Subcutaneous abdominal adipose tissue (tissue), 5 donors: Measurements from ENCODE around the gene MLF2.
"Not testable (repeated sequence)": the region's sequence is repeated elsewhere in the genome, so short reads cannot be mapped to it uniquely, and the experiment has no call there.

Source experiments
- H3K27ac ChIP-seq: one replicate; pipeline ENCODE4 v1.7.0; 2013; ENCODE audit warnings: low read depth, mild to moderate bottlenecking, inconsistent platforms, low read length, moderate library complexity
- H3K27me3 ChIP-seq, 5 donors: one replicate each; pipeline ENCODE4 v1.7.0; 2013; ENCODE audit warnings: low read length in 5 of 5, inconsistent platforms in 1 of 5; ENCODE audit not compliant: control insufficient read depth in 5 of 5, insufficient read depth in 4 of 5
- H3K36me3 ChIP-seq, 5 donors: one replicate each; pipeline ENCODE4 v1.7.0; 2013; ENCODE audit warnings: low read length in 5 of 5; ENCODE audit not compliant: control insufficient read depth in 5 of 5, insufficient read depth in 5 of 5
- H3K4me1 ChIP-seq, 5 donors: one replicate each; pipeline ENCODE4 v1.7.0; 2013; ENCODE audit warnings: low read length in 5 of 5, mild to moderate bottlenecking in 3 of 5, moderate library complexity in 1 of 5; ENCODE audit not compliant: control insufficient read depth in 5 of 5, insufficient read depth in 5 of 5
- H3K4me3 ChIP-seq, 5 donors: one replicate each; pipeline ENCODE4 v1.7.0; 2013; ENCODE audit warnings: low read length in 5 of 5, low read depth in 1 of 5
- H3K9ac ChIP-seq, 5 donors: one replicate each; pipeline ENCODE4 v1.7.0; 2013; ENCODE audit warnings: low read length in 5 of 5, mild to moderate bottlenecking in 4 of 5, moderate library complexity in 3 of 5
- H3K9me3 ChIP-seq, 5 donors: one replicate each; pipeline ENCODE4 v1.7.0; 2013; ENCODE audit warnings: low read length in 5 of 5; ENCODE audit not compliant: control insufficient read depth in 5 of 5
- donor health status: healthy.
- donor health status: healthy.
- donor health status: healthy.
- donor health status: healthy.
- donor health status: healthy.

Gene MLF2

DNA sequence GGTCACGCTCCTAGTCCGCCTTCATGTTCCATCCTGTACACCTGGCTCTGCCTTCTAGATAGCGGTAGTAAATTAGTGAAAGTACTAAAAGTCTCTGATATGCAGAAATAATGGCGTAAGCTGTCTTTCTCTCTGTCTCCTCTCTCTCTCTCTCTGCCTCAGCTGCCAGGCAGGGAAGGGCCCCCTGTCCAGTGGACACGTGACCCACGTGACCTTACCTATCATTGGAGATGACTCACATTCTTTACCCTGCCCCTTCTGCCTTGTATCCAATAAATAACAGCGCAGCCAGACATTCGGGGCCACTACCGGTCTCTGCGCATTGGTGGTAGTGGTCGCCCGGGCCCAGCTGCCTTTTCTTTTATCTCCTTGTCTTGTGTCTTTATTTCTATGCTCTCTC, 10.9 kb downstream of the MLF2 start:
- H3K4me3 ChIP-seq, H3K9ac ChIP-seq, H3K27ac ChIP-seq, H3K9me3 ChIP-seq, H3K27me3 ChIP-seq: not testable (repeated sequence)
- H3K36me3 ChIP-seq, result peaks cover 0 to 12% (median 8%) of the 10 kb centered on the region in 5 donors
- peaks cover 4 to 18% (median 12%) of the 10 kb centered on the region in 5 donors for H3K4me1 ChIP-seq

DNA sequence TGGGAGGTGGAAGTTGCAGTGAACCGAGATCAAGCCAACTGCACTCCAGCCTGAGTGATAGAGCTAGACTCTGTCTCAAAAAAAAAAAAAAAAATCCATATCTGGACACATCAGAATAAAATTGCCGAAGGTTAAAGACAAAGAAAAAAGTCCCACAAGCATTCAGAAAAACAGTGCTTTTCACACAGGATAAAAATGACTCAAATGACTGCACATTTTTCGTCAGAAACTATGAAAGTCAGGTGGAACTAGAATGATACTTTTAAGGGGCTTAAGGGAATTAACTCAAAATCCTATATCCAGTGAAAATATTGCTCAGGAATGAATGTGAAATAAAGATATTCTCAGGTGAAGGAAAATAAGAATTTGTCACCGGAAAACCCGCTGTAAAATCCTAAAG, 16.2 kb downstream of the MLF2 start:
- Histone ChIP-seq H3K36me3 (peaks cover 0 to 24% (median 8%) of the 10 kb centered on the region in 5 donors), H3K9me3 (no peaks in the 10 kb centered on the region), H3K27ac (no peak overlapping the region), H3K4me1 (peaks cover 0 to 17% (median 15%) of the 10 kb centered on the region in 5 donors), H3K27me3 (no peaks in the 10 kb centered on the region), H3K9ac (no peak overlapping the region), H3K4me3 (no peak overlapping the region)

DNA sequence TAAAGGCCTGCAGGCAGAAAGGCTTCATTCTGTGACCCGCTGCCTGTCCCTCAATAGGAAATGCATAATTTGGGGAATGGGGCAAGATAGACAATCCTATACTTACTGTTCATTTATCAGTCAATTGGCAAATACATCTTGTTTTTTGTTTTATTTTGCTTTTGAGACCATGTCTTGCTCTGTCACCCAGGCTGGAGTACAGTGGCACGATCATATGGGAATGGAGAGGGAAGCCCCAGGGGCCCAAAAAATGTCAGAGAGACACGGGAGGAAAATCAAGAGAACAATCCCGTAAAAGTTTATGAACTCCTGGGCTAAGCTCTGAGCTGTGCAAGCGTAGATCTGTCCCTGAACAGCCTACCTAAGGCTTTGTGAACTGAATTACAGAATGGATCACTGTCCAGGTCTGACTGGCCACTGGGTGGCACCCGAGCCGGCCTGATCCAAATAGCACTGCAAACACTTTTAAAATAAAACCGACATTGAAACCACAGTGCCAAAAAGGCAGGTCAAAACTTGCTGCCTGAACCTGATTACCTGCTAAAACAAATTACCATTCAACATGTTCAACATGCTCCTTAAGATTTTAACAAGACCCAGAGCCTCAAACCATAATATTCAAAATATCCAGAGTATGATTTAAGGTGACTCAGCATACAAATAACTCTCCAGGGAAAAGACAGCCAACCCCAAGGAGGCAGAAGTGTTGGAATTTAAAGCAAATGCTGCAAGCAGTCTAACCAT, 17.3 kb downstream of the MLF2 start:
- Histone ChIP-seq H3K4me1 (peaks cover 0 to 17% (median 15%) of the 10 kb centered on the region in 5 donors), H3K9me3 (no peaks in the 10 kb centered on the region), H3K27me3 (no peaks in the 10 kb centered on the region), H3K9ac (peak overlapping the region in 2 of 5 donors; percentile 24 to 28), H3K27ac (peak overlapping the region; percentile 49), H3K4me3 (no peak overlapping the region), H3K36me3 (peaks cover 0 to 36% (median 18%) of the 10 kb centered on the region in 5 donors)

DNA sequence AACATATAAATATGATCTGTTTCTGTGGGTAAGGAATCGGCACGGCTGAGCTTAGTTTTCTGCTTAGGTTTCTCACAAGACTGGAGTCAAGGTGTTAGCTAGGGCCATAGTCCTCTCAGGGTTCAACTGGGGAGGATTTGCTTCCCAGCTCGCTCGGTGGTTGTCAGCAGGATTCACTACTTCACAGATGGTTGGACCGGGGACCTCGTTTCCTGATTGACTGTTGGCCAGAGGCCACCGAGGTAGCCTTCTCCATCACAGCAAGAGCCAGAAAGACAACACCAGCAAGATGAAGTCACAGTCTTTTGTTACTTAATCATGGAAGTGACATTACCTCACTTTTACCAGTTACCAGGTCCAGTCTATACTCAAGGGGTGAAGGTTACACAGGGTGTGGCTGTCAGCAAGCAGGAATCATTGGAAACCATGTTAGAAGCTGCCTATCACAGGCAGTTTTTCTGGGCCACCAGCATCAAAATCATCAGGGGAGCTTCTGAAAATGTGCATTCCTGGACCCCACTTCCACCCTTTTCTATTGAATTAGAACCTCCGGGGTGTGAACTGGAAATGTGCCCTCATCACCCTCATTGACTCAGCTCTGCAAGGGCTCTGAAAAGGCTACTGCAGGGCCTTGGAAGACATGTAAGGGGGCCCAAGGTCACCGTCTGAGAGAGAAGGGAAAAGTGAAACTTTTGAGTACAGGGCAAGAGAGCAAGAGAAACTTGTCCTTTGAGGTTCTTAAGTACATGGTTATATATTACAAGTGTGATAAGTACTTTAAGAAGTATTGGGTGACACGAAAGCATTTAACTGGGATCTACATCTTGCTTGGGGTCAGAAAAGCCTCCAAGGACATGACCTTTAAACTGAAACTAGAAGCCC, 18.2 kb downstream of the MLF2 start:
- Histone ChIP-seq H3K9me3 (no peaks in the 10 kb centered on the region), H3K27me3 (no peaks in the 10 kb centered on the region), H3K27ac (peak overlapping the region; percentile 49), H3K36me3 (peaks cover 0 to 44% (median 27%) of the 10 kb centered on the region in 5 donors), H3K4me1 (peaks cover 0 to 17% (median 15%) of the 10 kb centered on the region in 5 donors), H3K4me3 (no peak overlapping the region), H3K9ac (peak overlapping the region in 1 of 5 donors; percentile 28)

DNA sequence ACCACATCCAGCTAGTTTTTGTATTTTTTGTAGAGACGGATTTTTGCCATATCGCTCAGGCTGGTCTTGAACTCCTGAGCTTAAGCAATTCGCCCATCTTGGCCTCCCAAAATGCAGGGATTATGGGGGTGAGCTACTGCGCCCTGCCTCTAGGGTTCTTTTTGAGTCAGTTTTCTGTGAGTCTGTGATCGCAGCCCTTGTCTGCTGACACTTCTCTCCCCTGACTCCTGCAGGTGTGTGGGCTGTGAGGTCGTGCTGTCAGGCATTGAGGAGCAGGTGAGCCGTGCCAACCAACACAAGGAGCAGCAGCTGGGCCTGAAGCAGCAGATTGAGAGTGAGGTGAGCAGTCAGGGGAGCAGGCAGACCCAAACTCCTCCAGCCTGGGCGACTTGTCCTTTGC, 22.8 kb downstream of the MLF2 start:
- Histone ChIP-seq H3K36me3 (peaks cover 6 to 69% (median 52%) of the 10 kb centered on the region in 5 donors), H3K4me3 (no peak overlapping the region)

DNA sequence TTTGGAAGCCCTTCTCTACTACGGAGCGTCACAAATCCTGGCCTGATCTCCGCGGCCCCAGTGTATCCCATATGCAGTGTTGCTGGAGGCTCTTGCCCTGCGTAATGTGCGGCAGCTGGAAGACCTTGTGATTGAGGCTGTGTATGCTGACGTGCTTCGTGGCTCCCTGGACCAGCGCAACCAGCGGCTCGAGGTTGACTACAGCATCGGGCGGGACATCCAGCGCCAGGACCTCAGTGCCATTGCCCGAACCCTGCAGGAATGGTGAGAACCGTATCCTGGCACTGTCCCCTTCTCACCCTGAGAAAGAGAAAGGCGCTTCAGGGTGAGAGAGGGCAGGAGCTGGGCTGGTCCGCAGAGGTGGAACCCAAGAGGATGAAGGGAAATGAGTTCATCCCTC, 23.8 kb downstream of the MLF2 start:
- no peak overlapping the region for H3K27ac ChIP-seq
- peaks cover 3 to 12% (median 9%) of the 10 kb centered on the region in 5 donors for H3K4me1 ChIP-seq
- peaks cover 6 to 60% (median 47%) of the 10 kb centered on the region in 5 donors for H3K36me3 ChIP-seq
- H3K9ac ChIP-seq, result no peak overlapping the region
- H3K27me3 ChIP-seq, result no peaks in the 10 kb centered on the region
- no peaks in the 10 kb centered on the region for H3K9me3 ChIP-seq
- no peak overlapping the region for H3K4me3 ChIP-seq

More for the DNA sequence above, 22.8 kb downstream of the MLF2 start:
- Histone ChIP-seq H3K27ac (no peak overlapping the region), H3K9ac (no peak overlapping the region), H3K9me3 (no peaks in the 10 kb centered on the region), H3K4me1 (peaks cover 0 to 9% (median 7%) of the 10 kb centered on the region in 5 donors), H3K27me3 (no peaks in the 10 kb centered on the region)

DNA sequence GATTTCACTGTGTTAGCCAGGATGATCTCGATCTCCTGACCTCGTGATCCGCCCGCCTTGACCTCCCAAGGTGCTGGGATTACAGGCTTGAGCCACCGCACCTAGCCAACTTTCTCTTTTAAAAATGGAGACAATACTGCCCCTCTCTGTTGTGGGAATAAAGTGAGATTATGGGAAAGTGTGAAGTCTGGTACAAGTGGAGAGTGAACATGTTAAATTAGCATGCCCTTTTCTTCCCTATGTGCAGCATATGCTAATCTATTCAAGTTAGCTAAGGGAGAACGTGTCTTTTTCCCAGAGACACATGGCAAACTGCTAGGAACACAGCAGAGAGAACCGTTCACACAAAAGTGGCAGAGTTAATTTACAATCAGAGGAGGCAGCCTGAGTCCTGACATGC, 27.6 kb downstream of the MLF2 start:
- Histone ChIP-seq H3K27me3 (no peaks in the 10 kb centered on the region), H3K4me3 (no peak overlapping the region), H3K9ac (peak overlapping the region in 1 of 5 donors; percentile 25), H3K27ac (no peak overlapping the region), H3K9me3 (no peaks in the 10 kb centered on the region), H3K4me1 (peaks cover 3 to 18% (median 13%) of the 10 kb centered on the region in 5 donors), H3K36me3 (peaks cover 6 to 31% (median 30%) of the 10 kb centered on the region in 5 donors)

DNA sequence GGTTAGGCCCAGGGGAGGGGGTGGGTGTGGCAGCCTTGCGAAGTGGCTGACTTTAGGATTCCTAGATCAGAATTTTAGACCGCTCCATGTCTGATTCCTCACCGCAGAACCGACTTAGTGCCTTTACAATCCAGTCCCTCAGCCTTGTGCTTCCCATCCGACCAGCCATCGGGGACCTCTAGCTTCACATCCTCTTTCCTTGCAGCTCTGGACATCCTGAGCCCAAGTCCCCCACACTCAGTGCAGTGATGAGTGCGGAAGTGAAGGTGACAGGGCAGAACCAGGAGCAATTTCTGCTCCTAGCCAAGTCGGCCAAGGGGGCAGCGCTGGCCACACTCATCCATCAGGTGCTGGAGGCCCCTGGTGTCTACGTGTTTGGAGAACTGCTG, 28.5 kb downstream of the MLF2 start:
- H3K27ac ChIP-seq, result peak overlapping the region; percentile 81

DNA sequence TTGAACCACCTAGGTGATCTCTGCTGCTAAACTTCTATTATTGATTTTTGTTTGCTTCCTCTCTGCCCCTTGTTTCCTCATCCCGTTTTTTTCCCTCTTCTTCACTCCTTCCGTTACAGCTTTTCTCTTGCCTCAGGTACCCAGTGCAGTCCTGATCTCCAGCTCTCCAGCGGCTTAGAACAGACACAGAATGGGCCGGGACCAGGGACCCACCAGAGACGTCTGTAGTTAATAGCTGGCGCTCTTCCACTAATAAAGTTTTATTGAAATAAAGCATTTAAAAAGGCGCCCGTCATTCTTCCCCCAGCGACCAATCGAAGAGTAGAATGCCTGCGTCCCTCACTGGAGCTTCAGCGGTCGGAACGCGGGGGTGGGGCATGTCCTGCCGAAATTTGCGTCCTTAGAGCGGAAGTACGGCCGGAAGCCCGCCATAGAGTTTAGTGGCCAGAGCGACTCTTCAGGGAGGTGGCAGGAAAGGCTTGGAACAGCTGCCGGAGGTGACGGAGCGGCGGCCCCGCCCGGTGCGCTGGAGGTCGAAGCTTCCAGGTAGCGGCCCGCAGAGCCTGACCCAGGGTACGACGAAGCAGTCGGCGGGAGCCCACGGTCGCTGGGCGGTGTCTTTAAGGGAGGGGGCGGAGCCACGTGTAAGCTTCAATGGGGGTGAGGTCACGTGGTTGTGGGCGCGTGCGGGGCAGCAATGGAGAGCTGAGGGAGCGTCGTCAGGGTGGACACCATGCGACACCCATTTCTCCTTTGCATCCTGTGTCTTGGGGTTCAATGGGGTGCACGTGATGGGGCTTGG, 29.1 kb downstream of the MLF2 start, which contains the start of gene COPS7A:
COPS7A (plus strand) TSS at position 440 of the 802 bp plus-strand sequence. CDS start 611 bp downstream, outside the sequence.
- Histone ChIP-seq H3K9ac (peak within 1 kb of the TSS; percentile 16 to 82 (median 71)), H3K4me1 (peaks cover 3 to 18% (median 13%) of the 10 kb centered on the region in 5 donors), H3K27me3 (no peaks in the 10 kb centered on the region)

More for the DNA sequence above, 28.5 kb downstream of the MLF2 start:
- H3K9ac ChIP-seq, result peak overlapping the region; percentile 16 to 82 (median 71)
- no peaks in the 10 kb centered on the region for H3K9me3 ChIP-seq
- H3K36me3 ChIP-seq, result peaks cover 3 to 22% (median 21%) of the 10 kb centered on the region in 5 donors
- peaks cover 3 to 18% (median 13%) of the 10 kb centered on the region in 5 donors for H3K4me1 ChIP-seq
- no peaks in the 10 kb centered on the region for H3K27me3 ChIP-seq
- H3K4me3 ChIP-seq, result peak overlapping the region; percentile 79 to 89 (median 81)

More for the DNA sequence above, 29.1 kb downstream of the MLF2 start, which contains the start of gene COPS7A:
- H3K27ac ChIP-seq, result peak within 1 kb of the TSS; percentile 81
- H3K4me3 ChIP-seq, result peak within 1 kb of the TSS; percentile 79 to 89 (median 81)
- H3K9me3 ChIP-seq, result no peaks in the 10 kb centered on the region
- peaks cover 3 to 16% (median 15%) of the 10 kb centered on the region in 5 donors for H3K36me3 ChIP-seq
